AG10803 (cell line): ENCODE results near the gene SPIN1.
A peak's percentile ranks its signal among the peaks of the same experiment; 100 is the strongest.

ENCODE experiments used
- DNase-seq: peaks from one replicate; pipeline ENCODE4 v3.0.0; 2010; ENCODE audit warnings: low read depth
- H3K4me3 ChIP-seq: 2 replicates; pipeline ENCODE4 v1.5.1; 2011; ENCODE audit warnings: mild to moderate bottlenecking, low read length, control low read depth
- TF ChIP-seq, protein P1 (sequence below): conservative IDR thresholded peaks from 2 replicates; pipeline ENCODE4 v1.5.1; 2011; ENCODE audit warnings: mild to moderate bottlenecking, low read length, control low read depth, inconsistent platforms

SPIN1 gene

DNA sequence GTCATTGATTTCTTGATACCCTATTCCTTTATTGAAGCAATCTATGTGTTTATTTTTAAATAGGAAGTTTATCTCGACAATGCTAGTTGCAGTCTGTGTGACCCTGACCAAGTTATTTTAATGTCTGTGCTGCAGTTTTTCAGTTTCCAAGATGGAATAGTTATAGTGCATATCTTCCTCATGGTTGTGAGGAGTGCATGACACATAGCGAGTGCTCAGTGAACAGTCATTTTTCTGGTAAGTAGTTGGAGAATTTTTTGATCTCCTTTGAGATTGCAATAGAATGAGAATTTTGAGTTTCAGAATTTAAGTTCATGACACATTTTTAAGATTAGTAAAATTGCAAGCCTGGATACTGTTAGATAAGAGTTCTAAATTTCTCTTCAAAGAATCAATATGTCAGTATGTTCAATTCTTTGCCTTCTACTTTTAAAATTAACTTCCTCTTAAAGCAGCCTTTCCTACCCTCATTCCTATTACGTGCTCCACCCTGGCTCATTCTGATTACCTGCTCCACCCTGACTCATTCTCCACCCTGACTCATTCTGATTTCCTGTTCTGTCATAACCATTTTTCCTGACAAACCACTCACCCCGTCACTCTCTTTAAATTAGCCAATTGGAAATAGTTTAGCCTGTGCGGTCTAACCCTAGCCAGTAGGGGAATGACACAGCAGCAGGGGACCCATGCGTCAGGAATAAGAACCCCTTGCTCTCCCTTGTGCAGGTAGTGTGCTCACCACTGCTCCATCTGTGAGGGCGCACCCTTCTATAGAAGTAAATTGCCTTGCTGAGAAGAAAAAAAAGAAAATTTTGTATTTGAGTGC is 30.7 kb downstream of the SPIN1 start:
- no peak overlapping the region for H3K4me3 ChIP-seq
- DNase-seq = no peak
- TF ChIP-seq, protein P1, sequence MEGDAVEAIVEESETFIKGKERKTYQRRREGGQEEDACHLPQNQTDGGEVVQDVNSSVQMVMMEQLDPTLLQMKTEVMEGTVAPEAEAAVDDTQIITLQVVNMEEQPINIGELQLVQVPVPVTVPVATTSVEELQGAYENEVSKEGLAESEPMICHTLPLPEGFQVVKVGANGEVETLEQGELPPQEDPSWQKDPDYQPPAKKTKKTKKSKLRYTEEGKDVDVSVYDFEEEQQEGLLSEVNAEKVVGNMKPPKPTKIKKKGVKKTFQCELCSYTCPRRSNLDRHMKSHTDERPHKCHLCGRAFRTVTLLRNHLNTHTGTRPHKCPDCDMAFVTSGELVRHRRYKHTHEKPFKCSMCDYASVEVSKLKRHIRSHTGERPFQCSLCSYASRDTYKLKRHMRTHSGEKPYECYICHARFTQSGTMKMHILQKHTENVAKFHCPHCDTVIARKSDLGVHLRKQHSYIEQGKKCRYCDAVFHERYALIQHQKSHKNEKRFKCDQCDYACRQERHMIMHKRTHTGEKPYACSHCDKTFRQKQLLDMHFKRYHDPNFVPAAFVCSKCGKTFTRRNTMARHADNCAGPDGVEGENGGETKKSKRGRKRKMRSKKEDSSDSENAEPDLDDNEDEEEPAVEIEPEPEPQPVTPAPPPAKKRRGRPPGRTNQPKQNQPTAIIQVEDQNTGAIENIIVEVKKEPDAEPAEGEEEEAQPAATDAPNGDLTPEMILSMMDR = no peak

DNA sequence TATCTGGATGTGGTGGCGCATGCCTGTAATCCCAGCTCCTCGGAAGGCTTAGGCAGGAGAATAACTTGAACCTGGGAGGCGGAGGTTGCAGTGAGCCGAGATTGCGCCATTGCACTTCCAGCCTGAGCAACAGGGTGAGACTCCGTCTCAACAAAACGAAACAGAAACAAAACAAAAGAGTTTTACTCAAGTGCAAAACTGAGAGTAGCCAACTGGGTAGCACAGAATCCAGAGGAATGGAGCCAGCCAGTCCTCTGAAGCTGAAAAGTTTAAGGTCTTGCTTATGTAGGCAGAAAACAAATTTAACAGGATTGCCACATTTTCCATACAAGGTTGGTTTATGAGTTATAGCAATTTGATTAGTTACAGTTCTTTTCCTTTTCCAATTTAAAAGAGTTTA is 32.0 kb downstream of the SPIN1 start:
- peak; percentile 27 for DNase-seq
- TF ChIP-seq, protein P1 = no peak
- H3K4me3 ChIP-seq = no peak overlapping the region

DNA sequence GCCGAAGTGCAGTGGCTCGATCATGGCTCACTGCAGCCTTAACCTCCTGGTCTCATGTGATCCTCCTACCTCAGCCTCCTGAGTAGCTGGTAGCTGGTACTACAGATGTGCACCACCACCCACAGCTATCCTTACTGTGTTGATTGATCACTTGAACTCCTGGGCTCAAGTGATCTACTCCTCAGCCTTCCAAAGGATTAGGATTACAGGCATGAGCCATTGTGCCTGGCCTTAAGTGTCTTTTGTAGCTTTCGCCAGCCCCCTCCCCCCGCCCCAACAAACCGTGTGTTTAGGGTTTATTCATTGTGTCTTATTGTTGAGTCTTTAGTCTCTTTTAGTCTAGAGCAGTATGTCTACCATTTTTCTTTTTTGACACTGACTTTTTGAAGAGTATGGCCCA is 33.1 kb downstream of the SPIN1 start:
- DNase-seq = no peak
- TF ChIP-seq, protein P1 = no peak
- no peak overlapping the region for H3K4me3 ChIP-seq

DNA sequence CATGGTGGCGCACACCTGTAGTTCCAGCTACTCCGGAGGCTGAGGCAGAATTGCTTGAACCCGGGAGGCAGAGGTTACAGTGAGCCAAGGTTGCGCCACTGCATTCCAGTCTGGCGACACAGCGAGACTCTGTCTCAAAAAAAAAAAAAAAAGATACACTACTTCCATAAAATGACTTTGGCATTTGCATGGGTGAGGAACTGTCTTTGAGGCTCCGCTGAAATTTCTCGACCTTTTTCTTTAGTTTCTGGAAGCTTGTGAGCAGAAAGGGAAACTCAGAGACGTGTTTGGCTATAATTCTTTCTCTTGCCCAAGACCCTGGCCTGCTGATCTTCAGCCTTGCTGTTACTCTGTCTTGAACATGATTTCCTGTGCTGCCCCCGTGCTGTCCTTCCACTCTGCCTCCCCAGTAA is 37.3 kb downstream of the SPIN1 start:
- DNase-seq = peak; percentile 18
- TF ChIP-seq, protein P1 = no peak
- H3K4me3 ChIP-seq = no peak overlapping the region

DNA sequence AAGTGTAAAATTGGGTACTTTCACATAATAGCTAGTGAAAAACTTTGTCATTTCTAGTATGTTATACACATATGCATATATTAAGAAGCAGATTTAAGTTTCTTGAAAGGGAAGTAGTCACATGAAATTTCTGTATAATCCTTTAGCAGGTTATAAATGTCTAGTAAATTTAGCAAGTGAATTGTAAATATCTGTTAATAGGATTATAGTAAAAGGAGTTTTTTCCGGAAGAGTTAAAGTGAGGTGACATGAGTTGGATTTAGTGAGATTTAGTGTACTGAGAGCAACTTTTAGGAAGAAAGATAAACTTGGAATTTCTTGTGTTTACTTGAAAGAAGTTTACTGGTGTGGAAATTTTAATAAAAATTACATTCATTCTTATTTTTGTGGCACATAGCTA is 38.4 kb downstream of the SPIN1 start:
- TF ChIP-seq, protein P1 = no peak
- H3K4me3 ChIP-seq = no peak overlapping the region
- DNase-seq = no peak

DNA sequence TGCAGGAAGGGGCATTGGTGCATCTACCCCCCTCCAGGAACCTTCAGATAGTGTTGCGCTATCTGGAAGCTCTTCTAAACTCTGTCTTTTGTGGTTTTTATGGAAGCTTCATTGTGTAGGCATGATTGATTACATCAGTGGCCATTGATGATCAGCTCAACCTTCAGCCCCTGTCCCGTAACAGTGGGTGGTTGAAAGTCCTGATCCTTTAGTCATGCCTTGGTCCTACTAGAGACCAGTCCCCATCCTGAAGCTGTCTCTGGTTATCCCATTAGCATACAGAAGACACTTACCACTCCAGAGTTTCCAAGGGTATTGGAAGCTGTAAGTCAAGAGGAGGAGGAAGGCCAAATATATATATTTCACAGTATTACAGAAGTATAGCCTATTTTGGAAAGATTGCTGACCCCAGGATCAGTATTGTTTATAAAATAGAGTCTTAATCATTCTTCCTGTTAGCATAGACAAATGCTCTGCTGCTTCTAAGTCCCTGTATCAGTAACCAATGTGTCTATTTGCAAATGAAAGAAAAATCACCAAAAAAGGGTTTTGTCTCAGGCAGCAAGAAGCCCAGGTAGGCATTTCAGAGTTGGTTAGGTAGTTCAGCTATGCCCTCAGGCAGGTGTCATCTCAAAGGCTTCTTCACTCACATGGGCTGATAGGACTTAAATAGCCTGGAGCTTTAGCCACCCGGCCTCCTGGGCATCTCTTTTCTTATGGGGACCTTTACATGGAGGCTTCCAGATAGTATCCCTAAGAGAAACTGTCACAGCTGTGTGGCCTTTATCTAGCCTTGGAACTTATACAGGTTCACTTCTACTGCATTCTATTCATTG is 41.6 kb downstream of the SPIN1 start:
- no peak overlapping the region for H3K4me3 ChIP-seq
- DNase-seq = no peak
- TF ChIP-seq, protein P1 = no peak
